K562 (cell line): ENCODE measurements around the gene SCG3. TPM values are rescaled to one million over a fixed set of nuclear protein-coding genes. Genes with fewer than 3 reads are reported as not detected.
A peak's percentile ranks its signal among the peaks of the same experiment; 100 is the strongest.

Source experiments
- BCL6 ChIP-seq: fragments of 250-450 bp; sonication (Bioruptor Pico); IDR thresholded peaks from 2 replicates; pipeline ENCODE4 v1.4.0; 2020
- CXXC5 ChIP-seq: fragments of 250-450 bp; sonication (Bioruptor Pico); IDR thresholded peaks from 2 replicates; pipeline ENCODE4 v1.8.0; 2022; ENCODE audit warnings: inconsistent platforms, mild to moderate bottlenecking, moderate library complexity
- GTF2A2 ChIP-seq: IDR thresholded peaks from 2 replicates; pipeline ENCODE4 v1.6.1; 2016; ENCODE audit warnings: mild to moderate bottlenecking, missing genetic modification characterization, missing compliant biosample characterization
- KDM1A ChIP-seq, 2 experiments: fragments of 450-650 bp; IDR thresholded peaks; 2 replicates each; pipeline ENCODE4 v1.6.1; 2016; ENCODE audit warnings: mild to moderate bottlenecking in 2 of 2
- MAZ ChIP-seq, 2 experiments: fragments of 450-650 bp in 1 of 2; sonication (generic) in 1 of 2; formaldehyde crosslinking; IDR thresholded peaks in 1 of 2; conservative IDR thresholded peaks in 1 of 2; 2 replicates each; pipeline versions ENCODE4 v1.4.0 to v1.5.0; 2020; ENCODE audit warnings: mild to moderate bottlenecking in 1 of 2, missing genetic modification reagents in 1 of 2
- MYNN ChIP-seq, 2 experiments: sonication (generic); formaldehyde crosslinking in 1 of 2; IDR thresholded peaks; 2 replicates each; pipeline versions ENCODE4 v1.5.0 to v1.6.1; 2016 to 2020; ENCODE audit warnings: antibody characterized with exemption in 1 of 2, missing genetic modification reagents in 1 of 2
- SMAD4 ChIP-seq: fragments of 250-450 bp; sonication (Bioruptor Pico); conservative IDR thresholded peaks from 2 replicates; pipeline ENCODE4 v1.8.0; 2021; ENCODE audit warnings: inconsistent platforms, mild to moderate bottlenecking, moderate library complexity
- SOX6 ChIP-seq: fragments of 450-650 bp; IDR thresholded peaks from 2 replicates; pipeline ENCODE4 v1.6.1; 2014; ENCODE audit warnings: mild to moderate bottlenecking
- STAT5A ChIP-seq: IDR thresholded peaks from 2 replicates; pipeline ENCODE4 v1.6.1; 2012; ENCODE audit warnings: low read length, inconsistent platforms, borderline replicate concordance
- YBX1 ChIP-seq: fragments of 450-650 bp; IDR thresholded peaks from 2 replicates; pipeline ENCODE4 v1.7.1; 2016; ENCODE audit warnings: mild to moderate bottlenecking
- ZBTB17 ChIP-seq: fragments of 450-650 bp; formaldehyde crosslinking; IDR thresholded peaks from 2 replicates; pipeline ENCODE4 v1.4.0; 2020; ENCODE audit warnings: mild to moderate bottlenecking
- ZNF668 ChIP-seq: fragments of 250-450 bp; sonication (Bioruptor Pico); IDR thresholded peaks from 2 replicates; pipeline ENCODE4 v1.8.0; 2022; ENCODE audit warnings: mild to moderate bottlenecking, inconsistent platforms
- ZNF76 ChIP-seq: fragments of 250-450 bp; sonication (Bioruptor Pico); IDR thresholded peaks from 2 replicates; pipeline ENCODE4 v1.4.0; 2020; ENCODE audit warnings: mild to moderate bottlenecking, moderate library complexity, borderline replicate concordance
- polyA plus RNA-seq, 8 experiments: library from polyadenylated mRNA; depleted of rRNA in 4 of 8; stranded (reverse) in 5 of 8; unstranded in 3 of 8; fragments of >200 nt; fragmentation: Nextera tagmentation in 2 of 8; fragmentation: Illumina TruSeq in 1 of 8; extraction: Ambion mirVana in 2 of 8; extraction: Trizol in 1 of 8; gene quantifications; 2 replicates each; pipeline versions ENCODE4 v1.2.1 to v1.2.3, GENCODE V29; 2011 to 2014; ENCODE audit warnings: inconsistent platforms in 1 of 8, missing spikeins in 1 of 8
- total RNA-seq, 7 experiments: library from RNA; depleted of rRNA in 6 of 7; stranded (reverse); fragments of >200 nt in 6 of 7; fragmentation: Illumina TruSeq in 2 of 7; extraction: Trizol in 2 of 7; gene quantifications; 2 replicates each; pipeline versions ENCODE4 v1.2.1 to v1.2.3, GENCODE V29; 2011 to 2021; ENCODE audit warnings: low replicate concordance in 1 of 7
- TF ChIP-seq, protein P1 (sequence below): fragments of 250-450 bp; sonication (Bioruptor Pico); IDR thresholded peaks from 2 replicates; pipeline ENCODE4 v1.8.0; 2022; ENCODE audit warnings: moderate library complexity, mild to moderate bottlenecking, inconsistent platforms
- TF ChIP-seq, protein P2 (sequence below): fragments of 450-650 bp; formaldehyde crosslinking; IDR thresholded peaks from 2 replicates; pipeline ENCODE4 v1.4.0; 2022; ENCODE audit warnings: missing genetic modification characterization
- TF ChIP-seq, protein P3 (sequence below): fragments of 450-650 bp; IDR thresholded peaks from 2 replicates; pipeline ENCODE4 v1.6.1; 2017; ENCODE audit warnings: antibody characterized with exemption, mild to moderate bottlenecking
- TF ChIP-seq, protein P4 (sequence below): fragments of 250-450 bp; sonication (Bioruptor Pico); IDR thresholded peaks from 2 replicates; pipeline ENCODE4 v1.8.0; 2021; ENCODE audit warnings: mild to moderate bottlenecking, moderate library complexity
- TF ChIP-seq, protein P5 (sequence below), 2 experiments: fragments of 450-650 bp; conservative IDR thresholded peaks; 2 replicates each; pipeline ENCODE4 v1.6.1; 2017; ENCODE audit warnings: mild to moderate bottlenecking in 2 of 2, moderate library complexity in 2 of 2

The SCG3 gene
- total and polyA plus RNA-seq, 9 of the 15 experiments (the other 6 are each of a cell fraction or from before 2014, with no cell fraction given): 13.0 to 43.8 (median 21.0) TPM

DNA sequence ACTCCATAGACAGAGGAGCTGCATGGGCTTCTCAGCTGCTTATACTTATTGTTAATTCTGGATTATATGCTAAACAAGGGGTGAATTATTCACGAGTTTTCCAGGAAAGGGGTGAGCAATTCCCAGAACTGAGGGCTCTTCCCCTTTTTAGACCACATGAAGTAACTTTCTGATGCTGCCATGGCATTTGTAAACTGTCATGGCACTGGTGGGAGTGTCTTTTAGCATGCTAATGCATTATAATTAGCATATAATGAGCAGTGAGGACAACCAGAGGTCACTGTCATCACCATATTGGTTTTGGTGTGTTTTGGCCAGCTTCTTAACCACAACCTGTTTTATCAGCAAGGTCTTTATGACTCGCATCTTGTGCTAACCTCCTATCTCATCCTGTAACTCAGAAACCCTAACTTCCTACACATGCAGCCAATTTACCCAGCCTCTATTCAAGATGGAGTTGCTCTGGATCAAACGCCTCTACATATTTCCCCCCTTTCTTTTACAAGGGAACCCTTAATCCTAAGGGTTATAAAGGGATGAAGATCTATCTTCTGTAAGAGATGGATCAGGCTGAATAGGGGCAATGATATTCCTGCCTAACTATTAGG lies 46.6 kb upstream of the SCG3 start (continued):
- TF ChIP-seq, protein P1, sequence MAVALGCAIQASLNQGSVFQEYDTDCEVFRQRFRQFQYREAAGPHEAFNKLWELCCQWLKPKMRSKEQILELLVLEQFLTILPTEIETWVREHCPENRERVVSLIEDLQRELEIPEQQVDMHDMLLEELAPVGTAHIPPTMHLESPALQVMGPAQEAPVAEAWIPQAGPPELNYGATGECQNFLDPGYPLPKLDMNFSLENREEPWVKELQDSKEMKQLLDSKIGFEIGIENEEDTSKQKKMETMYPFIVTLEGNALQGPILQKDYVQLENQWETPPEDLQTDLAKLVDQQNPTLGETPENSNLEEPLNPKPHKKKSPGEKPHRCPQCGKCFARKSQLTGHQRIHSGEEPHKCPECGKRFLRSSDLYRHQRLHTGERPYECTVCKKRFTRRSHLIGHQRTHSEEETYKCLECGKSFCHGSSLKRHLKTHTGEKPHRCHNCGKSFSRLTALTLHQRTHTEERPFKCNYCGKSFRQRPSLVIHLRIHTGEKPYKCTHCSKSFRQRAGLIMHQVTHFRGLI (CRISPR knock-in tag): peak; percentile 66; the same call in 1 of the 2 replicates
- no peak for TF ChIP-seq YBX1
- TF ChIP-seq CXXC5: peak; percentile 87
- TF ChIP-seq, protein P2, sequence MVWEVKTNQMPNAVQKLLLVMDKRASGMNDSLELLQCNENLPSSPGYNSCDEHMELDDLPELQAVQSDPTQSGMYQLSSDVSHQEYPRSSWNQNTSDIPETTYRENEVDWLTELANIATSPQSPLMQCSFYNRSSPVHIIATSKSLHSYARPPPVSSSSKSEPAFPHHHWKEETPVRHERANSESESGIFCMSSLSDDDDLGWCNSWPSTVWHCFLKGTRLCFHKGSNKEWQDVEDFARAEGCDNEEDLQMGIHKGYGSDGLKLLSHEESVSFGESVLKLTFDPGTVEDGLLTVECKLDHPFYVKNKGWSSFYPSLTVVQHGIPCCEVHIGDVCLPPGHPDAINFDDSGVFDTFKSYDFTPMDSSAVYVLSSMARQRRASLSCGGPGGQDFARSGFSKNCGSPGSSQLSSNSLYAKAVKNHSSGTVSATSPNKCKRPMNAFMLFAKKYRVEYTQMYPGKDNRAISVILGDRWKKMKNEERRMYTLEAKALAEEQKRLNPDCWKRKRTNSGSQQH: peak; percentile 73; the same call in 1 of the 2 replicates
- TF ChIP-seq BCL6 (CRISPR knock-in tag): no peak
- peak; percentile 91 for TF ChIP-seq STAT5A
- peak; percentile 82 for TF ChIP-seq ZBTB17
- TF ChIP-seq, protein P3, sequence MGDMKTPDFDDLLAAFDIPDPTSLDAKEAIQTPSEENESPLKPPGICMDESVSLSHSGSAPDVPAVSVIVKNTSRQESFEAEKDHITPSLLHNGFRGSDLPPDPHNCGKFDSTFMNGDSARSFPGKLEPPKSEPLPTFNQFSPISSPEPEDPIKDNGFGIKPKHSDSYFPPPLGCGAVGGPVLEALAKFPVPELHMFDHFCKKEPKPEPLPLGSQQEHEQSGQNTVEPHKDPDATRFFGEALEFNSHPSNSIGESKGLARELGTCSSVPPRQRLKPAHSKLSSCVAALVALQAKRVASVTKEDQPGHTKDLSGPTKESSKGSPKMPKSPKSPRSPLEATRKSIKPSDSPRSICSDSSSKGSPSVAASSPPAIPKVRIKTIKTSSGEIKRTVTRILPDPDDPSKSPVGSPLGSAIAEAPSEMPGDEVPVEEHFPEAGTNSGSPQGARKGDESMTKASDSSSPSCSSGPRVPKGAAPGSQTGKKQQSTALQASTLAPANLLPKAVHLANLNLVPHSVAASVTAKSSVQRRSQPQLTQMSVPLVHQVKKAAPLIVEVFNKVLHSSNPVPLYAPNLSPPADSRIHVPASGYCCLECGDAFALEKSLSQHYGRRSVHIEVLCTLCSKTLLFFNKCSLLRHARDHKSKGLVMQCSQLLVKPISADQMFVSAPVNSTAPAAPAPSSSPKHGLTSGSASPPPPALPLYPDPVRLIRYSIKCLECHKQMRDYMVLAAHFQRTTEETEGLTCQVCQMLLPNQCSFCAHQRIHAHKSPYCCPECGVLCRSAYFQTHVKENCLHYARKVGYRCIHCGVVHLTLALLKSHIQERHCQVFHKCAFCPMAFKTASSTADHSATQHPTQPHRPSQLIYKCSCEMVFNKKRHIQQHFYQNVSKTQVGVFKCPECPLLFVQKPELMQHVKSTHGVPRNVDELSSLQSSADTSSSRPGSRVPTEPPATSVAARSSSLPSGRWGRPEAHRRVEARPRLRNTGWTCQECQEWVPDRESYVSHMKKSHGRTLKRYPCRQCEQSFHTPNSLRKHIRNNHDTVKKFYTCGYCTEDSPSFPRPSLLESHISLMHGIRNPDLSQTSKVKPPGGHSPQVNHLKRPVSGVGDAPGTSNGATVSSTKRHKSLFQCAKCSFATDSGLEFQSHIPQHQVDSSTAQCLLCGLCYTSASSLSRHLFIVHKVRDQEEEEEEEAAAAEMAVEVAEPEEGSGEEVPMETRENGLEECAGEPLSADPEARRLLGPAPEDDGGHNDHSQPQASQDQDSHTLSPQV: peak; percentile 99
- TF ChIP-seq SMAD4 (CRISPR knock-in tag): peak; percentile 96
- peak; percentile 66; the same call in 1 of the 2 replicates for TF ChIP-seq GTF2A2 (tag)
- TF ChIP-seq, protein P4, sequence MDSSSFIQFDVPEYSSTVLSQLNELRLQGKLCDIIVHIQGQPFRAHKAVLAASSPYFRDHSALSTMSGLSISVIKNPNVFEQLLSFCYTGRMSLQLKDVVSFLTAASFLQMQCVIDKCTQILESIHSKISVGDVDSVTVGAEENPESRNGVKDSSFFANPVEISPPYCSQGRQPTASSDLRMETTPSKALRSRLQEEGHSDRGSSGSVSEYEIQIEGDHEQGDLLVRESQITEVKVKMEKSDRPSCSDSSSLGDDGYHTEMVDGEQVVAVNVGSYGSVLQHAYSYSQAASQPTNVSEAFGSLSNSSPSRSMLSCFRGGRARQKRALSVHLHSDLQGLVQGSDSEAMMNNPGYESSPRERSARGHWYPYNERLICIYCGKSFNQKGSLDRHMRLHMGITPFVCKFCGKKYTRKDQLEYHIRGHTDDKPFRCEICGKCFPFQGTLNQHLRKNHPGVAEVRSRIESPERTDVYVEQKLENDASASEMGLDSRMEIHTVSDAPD (CRISPR knock-in tag): peak; percentile 89
- peak; percentile 38 to 54; a peak in 1 of 4 replicates for TF ChIP-seq MAZ (CRISPR knock-in tag; conservative IDR thresholded peaks at IDR 0.05 in 1 of 2, IDR thresholded peaks at IDR 0.05 in 1 of 2)
- no peak for TF ChIP-seq KDM1A (IDR thresholded peaks at IDR 0.05)
- peak; percentile 70; the same call in 1 of the 2 replicates for TF ChIP-seq SOX6
- TF ChIP-seq ZNF76 (CRISPR knock-in tag): no peak
- TF ChIP-seq, protein P5, sequence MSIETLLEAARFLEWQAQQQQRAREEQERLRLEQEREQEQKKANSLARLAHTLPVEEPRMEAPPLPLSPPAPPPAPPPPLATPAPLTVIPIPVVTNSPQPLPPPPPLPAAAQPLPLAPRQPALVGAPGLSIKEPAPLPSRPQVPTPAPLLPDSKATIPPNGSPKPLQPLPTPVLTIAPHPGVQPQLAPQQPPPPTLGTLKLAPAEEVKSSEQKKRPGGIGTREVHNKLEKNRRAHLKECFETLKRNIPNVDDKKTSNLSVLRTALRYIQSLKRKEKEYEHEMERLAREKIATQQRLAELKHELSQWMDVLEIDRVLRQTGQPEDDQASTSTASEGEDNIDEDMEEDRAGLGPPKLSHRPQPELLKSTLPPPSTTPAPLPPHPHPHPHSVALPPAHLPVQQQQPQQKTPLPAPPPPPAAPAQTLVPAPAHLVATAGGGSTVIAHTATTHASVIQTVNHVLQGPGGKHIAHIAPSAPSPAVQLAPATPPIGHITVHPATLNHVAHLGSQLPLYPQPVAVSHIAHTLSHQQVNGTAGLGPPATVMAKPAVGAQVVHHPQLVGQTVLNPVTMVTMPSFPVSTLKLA (conservative IDR thresholded peaks at IDR 0.05): peak in 1 of 2 experiments; percentile 25; a peak in 1 of 4 replicates
- no peak for TF ChIP-seq MYNN (IDR thresholded peaks at IDR 0.05)
- TF ChIP-seq MYNN (CRISPR knock-in tag; IDR thresholded peaks at IDR 0.05): no peak
- TF ChIP-seq ZNF668 (CRISPR knock-in tag): peak; percentile 93
